Ishikawa (cell line): ENCODE results near the gene HMGCR.

Source experiments
- MAX ChIP-seq: IDR thresholded peaks from 2 replicates; pipeline ENCODE4 v1.6.1; 2012
- ZBTB7A ChIP-seq: IDR thresholded peaks from 2 replicates; pipeline ENCODE4 v1.6.1; 2012; ENCODE audit warnings: low read depth

GRCh38 chr5:75362474-75362975 is 25.5 kb downstream of the HMGCR start:
- TF ChIP-seq MAX (no peak), ZBTB7A (no peak)
